NCI-H82 (cell line): ENCODE measurements around the gene CRYBG3.

Experiments used
- DNase-seq: peaks from one replicate; lab custom pipeline; 2025; lab: John Stamatoyannopoulos, UW

The CRYBG3 gene

DNA sequence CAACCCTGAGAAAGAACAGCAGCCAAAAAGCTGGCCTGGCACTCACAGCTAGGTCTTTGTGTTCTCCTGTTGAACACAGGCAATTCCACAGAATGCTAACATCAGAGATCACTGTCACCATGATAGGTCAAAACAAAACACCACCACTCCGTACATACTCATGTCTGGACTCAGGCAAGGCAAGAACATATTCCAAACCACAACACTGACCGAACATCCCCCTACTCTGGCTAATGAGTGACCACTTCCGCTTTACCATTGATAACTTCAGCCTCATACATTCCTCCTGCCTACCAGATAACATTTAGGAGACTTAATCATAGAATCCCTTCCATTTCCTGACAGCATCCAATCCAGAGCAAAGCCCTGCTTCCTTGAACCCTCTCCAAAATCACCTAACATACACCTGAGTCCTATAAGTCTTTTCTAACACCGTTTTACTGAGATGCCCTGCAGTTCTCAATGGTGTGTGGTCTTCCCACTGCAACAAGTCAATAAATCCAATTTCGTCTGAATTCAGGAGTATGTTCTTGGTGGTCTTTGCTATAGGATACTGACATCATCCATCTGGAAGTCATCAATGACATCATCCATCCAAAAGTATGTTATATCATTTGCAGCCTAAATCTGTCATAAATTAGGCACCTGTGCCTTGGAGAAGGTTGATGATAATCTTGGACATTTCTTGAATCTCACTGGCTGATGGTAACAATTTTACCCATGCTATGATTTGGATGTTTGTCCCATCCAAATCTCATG lies 126.7 kb downstream of the CRYBG3 start:
- no peak for DNase-seq

DNA sequence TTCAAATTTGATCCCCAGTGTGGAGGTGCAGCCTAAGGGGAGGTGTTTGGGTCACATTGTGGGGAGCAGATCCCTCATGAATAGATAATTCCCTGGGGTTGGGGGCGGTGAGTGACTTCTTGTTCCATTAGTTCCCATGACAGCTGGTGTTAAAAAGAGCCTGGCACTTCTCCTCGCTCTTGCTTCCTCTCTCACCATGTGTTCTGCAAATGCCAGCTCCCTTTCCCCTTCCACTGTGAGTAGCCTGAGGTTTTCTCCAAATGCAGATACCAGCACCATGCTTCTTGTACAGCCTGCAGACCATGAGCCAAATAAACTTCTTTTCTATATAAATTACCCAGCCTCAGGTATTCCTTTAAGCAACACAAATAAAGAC lies 127.3 kb downstream of the CRYBG3 start:
- DNase-seq, result no peak

DNA sequence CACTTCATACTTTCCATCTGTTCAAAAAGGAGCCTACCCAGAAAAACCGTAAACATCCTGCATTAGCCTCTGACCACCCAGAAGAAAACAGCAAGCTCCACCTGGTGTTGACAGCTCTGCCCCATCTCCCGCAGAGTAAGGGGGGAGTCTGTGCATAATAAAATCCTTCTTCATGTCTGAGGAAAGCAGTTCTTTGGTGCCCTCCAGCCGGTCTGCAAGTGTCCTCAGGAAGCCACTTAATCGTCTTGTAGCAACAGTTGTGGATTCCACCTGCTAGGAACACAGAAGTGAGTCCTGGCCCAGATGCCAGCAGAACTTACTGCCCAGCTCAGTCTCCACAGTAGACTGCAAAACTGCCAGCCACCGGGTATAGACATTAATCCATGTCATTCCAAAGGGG lies 127.9 kb downstream of the CRYBG3 start:
- DNase-seq, result peak; percentile 87

DNA sequence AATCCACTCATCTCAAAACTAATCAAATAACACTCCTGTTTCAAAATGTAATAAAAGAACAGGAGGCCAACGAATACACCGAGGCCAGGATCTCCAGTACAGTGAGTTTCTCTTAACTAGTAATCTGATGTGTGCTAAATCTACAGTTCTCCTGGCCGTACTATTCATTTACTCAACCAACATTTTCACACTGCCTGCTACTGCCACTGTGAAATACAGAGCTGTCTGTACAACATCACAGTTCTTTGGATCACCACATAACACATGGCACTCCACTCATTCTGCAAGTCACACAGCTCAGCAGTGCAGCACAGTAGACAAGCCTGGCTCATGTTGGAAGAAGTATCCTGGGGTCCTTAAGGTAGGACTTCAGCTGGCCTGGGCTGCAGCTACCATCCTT lies 128.5 kb downstream of the CRYBG3 start:
- peak; percentile 65 for DNase-seq

DNA sequence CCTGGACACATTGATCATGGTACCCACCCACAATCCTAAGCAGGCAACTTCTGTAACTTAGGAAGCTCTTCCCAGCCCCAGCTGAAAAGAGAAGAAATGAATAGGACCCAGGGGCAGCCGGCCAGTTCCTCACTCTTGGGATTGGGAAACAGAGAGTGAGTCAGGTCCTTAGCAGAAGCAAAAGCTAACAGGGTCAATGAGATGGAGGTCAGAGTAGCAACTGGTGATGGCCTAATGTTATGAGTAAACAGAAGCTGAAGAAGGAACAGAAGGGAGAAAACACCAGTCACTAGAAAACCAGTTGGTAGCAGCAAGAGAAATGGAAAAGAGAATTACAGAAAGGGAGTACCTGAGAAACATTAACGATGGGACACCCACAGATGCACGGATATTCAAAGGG lies 130.5 kb downstream of the CRYBG3 start:
- DNase-seq, result no peak

DNA sequence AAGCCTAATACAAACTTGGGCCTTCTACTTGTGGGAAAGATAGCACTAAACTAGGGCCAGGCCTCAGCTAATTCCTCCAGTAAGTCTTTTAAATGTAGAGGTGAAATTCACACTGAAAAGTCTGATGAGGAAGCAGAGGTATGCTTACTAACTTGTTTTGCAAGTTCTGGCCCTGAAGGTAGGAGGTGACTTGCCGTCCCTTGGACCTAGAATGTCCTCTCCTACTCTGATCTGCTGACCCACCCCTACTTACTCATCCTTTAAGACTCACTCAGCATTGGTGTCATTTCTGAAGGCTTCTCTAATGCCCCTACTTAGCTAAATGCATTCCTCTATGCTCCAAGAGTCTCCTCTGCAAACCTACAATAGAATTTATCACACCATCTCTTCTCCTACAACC lies 131.1 kb downstream of the CRYBG3 start:
- DNase-seq, result no peak

DNA sequence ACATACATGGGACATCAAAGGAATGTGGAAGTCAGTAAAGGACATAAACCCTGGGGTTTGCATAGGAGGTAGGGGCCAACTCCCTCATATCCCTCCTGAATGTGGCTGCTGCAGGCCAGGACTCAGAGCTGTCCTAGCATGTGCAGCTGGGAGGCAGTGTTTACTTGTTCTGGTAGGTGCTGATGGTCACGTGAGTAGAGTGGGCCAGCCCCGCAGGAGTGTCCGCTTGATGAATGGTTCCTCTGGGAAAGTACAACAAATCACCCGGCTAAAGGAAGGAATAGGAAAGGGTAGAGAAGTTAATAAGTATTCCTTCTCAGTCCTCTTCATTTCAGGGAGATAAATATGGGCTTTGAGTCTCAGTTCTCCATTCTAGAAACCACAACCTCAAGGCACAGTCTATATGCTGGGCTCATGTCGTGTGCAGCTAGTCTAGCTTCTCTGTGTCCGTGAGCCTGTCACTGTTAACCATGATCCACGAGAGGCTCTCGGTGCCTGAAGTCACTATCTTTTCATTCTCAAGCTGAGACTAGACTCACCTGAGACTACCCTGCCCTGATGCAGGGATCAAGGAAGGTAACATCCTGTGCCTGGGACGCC lies 132.5 kb downstream of the CRYBG3 start:
- no peak for DNase-seq

DNA sequence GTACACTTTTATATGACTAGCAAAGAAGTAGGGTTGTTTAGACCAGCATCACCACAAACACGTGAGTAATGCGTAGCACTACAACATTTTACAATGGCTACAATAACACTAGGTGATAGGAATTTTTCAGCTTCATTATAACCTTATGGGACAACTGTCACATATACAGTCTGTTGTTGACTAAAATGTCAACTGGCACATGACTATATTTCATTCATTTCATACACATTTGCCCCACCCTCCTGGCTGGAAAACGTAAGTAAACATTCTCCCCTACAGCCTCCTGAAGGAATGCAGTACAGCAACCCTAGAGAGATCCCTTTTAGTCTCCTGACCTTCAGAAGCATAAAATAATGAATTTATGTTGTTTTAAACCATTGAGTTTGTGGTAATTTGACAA lies 134.2 kb downstream of the CRYBG3 start:
- no peak for DNase-seq

DNA sequence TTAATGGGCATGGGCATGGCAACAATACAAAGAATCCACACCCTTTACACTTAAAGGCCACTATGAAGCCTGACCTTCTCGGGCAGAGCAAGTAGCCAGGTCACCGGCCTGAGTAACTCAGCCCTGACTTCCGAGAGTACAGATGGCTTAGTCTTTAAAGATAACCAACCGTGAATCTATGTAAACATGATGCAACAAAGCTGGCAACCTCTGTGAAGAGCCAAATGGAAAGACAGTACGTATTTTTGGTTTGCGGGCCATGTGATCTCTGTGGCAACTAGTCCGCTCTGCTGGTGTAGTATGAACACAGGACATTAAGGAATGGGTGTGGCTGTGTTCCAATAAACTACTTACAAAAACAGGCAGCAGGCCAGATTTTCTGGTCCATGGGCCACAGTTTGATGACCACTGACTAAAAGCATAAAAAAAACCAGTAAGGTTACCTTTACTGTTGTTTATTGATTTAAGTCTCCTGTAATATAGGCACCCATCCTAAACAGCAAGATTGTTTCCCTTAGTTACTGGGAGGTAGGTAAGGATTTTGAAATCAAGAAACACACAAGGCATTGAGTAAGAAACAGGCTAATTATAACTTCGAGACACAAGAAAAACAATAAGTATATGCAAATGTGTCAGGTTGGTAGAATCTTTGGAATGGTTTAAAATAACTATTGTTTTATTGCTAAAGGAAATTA lies 136.0 kb downstream of the CRYBG3 start:
- DNase-seq, result no peak

DNA sequence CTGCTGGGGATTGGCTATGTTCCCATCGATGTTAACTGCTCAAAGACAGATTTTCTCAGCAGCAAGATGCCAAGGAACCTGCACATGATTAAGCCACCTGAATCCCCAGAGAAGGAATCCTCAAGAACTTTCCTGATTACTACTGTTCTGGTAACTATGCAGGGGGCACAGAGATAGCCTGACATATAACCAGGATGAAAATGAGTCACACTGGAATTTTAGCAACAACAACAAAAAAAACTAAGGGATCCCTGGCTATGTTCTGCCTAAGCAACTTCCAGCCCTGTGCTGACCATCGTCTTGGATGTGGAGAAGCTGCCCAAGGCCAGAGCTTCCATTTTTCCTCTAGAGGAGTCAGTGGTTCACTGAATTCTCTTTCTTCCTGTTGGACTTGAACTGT lies 136.6 kb downstream of the CRYBG3 start:
- no peak for DNase-seq

DNA sequence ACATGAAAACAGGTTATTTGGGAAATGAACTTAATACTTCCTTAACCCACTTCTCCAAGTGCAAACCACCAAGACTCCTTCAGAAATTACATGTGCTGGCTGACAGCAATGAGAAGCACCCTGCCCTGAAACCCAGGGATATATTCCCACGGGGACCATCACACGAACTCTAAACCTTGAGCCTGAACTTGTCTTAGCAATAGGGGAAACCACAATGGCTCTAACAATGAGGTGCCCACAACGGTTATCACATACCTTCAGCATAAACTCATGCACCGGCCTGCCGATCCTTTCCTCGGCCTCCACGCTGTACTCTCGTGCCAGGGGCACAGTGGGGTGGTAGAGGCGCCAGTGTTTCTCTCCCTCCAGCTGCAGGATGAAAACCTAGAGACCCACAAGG lies 137.0 kb downstream of the CRYBG3 start:
- no peak for DNase-seq

DNA sequence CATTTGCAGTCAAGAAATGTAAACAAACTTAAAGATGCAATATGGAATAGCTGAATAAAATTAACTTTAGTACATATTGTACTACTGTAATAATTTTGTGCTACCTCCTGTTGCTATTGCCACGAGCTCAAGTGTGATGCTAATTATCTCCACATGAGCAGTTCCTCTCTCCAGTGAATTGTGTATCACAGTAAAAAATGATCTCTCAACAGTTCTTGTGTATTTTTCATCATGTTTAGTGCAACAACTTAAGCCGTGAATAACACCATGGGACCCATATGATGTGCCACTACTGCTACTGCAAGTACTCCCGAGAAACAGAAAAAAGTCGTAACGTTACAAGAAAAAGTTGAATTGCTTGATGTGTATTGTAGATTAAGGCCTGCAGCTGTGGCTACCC lies 138.1 kb downstream of the CRYBG3 start:
- no peak for DNase-seq

DNA sequence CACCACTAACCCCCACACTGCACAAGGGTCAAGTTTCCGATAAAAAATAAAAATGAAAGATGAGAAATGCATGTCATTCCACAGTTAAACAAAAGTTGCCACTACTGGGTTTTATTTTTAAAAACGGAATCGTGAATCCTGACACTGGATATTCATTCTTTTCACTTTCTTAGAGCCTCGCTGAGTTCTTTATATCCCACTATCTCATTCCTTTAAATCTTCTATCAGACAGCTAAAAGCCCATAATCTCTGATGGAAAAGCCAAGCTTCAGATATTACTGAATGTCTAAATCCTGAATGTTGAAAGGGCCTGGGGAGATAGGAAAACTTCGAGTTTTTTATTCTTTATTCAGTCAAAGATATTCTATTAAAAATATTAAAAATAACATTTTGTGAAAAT lies 138.7 kb downstream of the CRYBG3 start:
- DNase-seq, result no peak

DNA sequence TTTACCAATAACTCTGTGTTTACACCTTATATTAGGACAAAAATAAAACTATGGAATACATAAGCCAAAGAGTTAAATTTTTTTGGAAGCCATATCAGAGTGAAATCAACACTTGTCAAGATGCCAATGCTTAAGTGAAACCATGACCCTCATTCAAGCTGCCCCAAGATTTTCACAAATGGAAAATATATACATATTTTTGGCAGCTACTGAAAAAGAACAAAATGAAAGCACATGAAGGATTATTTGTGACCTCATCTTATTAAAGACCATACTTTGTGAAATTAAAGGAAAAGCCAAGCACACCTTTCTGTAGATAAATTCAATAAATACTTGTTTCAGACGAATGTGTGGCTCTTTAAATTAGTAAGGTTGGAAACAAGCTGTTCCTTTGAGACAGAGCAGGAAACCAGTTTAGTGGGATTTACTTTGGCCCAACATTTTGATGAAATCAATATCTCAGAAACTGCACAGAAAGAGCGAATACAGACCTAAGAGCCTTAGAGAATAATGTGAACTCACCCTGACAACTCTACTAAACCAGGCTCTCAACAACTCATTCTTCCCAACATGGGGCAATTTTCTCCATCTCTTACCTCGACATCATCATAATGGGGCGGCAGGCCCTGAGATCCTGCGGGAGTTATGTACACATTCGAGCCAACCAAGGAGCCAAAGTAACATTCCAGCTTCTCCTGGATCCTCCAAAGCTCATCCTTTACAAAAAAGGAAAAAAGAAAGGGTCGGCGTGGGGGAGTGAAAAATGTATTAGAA lies 139.4 kb downstream of the CRYBG3 start:
- DNase-seq, result no peak

DNA sequence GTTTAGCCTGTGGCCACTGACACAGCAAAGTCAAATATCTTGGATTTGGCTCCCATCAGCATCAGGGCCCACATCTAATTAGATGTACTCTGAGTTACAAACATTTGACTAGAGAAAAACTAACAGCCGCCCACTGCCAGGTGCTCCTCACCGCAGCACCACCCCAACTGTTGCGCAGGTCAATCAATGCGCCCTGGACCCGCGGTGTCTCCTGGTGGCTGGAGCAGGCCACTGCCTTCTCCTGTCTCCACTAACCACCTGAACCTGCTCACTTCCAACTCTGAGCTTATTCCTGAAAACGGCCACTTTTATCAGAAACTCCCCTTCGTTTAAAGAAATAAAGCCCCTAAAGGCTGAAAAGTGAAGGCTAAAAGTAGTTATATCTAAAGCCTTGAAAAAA lies 146.2 kb downstream of the CRYBG3 start:
- no peak for DNase-seq

DNA sequence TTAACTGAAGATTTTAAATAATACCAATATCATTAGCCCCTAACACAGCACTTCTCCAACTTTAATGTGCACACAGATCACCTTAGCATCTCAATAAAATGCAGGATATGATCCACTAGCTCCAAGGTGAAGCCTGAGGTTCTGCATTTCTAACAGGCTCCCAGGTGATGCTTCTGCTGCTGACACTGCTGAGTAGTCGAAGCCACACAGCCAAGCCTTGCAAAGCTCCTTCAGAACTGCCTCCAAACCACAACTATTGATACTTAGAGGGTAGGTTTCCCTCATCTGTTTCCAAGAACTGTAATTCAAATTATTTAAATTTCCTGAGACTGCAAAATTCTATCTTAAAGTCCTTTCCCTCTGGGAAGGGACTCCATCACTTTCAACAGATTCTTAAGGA lies 146.6 kb downstream of the CRYBG3 start:
- no peak for DNase-seq

DNA sequence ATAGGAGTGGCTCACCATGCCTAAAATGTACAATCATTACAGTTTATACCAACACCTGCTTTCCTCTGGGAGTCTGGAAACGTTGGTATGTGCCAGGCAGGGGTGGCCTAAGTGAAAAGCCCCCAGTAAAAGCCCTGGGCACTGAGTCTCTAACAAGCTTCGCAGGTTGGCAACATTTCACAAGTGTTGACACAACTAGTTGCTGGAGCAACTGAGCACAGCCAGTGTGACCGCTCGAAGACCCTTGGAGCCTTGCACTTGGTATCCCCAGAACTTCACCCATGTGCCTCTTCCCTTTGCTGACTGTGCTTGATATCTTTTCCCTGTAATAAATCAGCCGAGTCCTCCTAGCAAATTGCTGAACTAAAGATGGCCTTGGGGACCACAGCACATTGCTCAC lies 147.7 kb downstream of the CRYBG3 start:
- DNase-seq, result no peak

DNA sequence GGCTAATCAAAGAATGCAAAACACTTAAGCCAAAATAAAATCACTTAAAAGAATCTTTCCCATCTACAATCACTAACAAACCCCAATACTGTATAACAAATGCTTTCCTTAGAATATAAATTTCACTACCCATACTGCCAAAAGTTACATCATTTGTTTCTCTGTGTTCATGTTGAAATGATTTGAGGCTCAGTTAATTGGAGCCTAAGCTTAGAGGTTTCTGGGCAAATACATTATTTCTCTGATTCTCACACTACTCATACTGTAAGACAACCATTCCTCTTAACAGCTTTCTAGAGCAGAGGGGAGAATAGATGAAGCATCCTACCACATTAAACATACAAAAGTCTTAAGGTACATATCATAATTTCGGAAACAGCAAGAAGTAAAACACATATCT lies 148.3 kb downstream of the CRYBG3 start:
- DNase-seq, result no peak

DNA sequence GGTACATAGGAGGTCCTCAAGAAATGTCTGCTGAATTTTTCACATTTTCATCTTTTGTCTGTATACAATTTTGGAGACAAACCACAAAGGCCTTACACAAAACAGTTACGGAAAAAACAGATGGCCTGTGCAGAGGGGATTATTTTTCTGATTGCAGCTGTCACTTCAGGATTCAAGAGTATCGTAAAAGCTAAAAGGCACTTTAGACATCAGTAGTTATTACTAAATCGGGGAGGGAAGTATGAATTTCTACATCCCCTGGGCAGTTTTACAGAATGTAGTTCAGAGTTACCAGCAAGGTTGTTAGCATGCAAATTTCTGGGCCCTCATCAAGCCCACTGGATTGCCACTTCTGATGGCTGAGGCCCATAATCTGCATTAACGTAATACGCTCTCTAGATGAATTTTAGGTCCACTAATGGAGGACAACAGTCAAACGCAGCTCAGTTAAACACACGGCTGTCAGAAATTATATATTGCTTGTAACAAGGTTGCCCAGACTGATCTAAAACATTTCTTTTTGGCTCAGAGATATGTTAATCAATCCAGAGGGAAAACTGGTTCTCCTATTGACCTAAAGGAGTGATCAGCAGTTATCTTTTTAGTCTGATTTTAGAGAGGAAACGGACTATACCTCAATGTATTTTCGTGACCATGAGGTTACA lies 149.3 kb downstream of the CRYBG3 start:
- DNase-seq, result peak; percentile 87

DNA sequence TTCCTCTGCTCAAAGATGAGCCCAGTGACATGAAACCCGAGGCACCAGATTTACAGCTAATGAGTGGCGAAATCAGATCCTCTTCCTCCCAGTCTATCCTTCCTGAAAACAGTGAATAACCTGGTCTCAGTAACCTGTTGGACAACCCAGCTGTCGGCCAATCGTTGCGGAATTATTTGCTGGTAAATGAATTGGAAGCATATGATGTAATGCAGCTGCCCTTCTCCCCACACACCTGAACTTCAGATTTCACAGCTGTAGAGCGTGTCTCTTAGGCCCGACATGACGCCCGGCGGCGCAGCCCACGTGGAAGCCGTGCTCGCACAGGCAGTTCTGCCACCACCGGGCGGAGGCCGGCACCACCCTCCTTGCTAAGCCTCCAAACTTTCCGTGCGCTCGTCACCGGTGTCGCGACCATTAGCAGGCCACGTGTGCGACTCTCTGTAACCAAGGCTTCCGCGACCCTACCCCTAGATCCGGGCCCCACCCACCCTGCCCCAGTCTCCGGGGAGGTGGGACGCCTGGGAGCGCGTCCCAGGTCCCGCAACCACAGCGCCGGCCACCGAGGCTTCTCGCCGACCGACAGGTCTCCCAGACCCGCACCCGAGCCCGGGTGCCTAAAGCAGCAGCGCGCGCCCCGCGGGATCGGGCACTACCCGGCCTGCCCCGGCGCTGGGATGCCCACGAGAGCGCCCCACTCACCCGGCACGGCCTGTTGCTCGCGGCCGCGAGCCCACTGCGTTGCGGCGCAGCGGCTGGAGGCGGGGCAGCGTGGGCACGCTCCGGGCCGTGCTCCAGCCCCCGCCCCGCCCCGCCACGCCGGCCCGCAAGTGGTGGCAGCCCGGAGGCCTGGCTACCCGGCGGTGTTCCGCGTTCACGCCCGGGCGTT lies 150.1 kb downstream of the CRYBG3 start, which contains the start of gene RIOX2:
Gene RIOX2, minus strand, starts transcription at position 753 of the 889 bp plus-strand sequence. CDS start 4,838 bp downstream, outside the sequence.
- DNase-seq, result peak; percentile 90

DNA sequence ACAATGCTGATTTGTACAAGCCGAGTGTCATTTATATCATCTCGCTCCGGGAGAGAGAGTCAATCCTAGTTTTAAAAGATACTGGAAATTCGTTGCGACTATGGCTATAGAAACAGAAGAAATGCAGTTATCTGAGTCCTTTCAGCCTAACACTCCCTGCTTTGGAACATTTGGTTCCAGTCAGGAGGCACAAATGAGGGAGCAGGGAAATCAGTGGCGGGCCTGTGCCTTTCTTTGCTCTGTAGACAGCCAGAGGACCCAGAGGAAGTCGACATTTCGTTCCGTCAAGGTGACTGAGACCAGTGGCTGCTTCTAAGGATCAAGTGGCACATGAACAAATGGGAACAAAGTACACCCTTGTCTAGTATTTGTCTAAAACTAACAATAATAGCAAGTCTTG lies 151.2 kb downstream of the CRYBG3 start:
- no peak for DNase-seq
